Thymus (tissue), 11 donors: Measurements from ENCODE around the gene NSFL1C. TPM values are rescaled to one million over a fixed set of nuclear protein-coding genes. Genes with fewer than 3 reads are reported as not detected.
A peak's percentile ranks its signal among the peaks of the same experiment; 100 is the strongest.

Experiments
- DNase-seq, 9 donors: peaks; one replicate each; pipeline ENCODE4 v3.0.0-alpha.2; 2013; ENCODE audit warnings: low spot score in 9 of 9, low read depth in 6 of 9, missing footprints in 1 of 9
- H3K27ac ChIP-seq, 2 donors: one replicate each; pipeline ENCODE4 v1.5.1; 2013; ENCODE audit warnings: control low read depth in 1 of 2, low read depth in 1 of 2, low read length in 1 of 2, mild to moderate bottlenecking in 1 of 2, moderate library complexity in 1 of 2
- H3K27me3 ChIP-seq, 2 donors: one replicate each; pipeline ENCODE4 v1.5.1; 2013; ENCODE audit warnings: low read length in 1 of 2; ENCODE audit not compliant: control insufficient read depth in 2 of 2, insufficient read depth in 1 of 2
- H3K36me3 ChIP-seq, 2 donors: one replicate each; pipeline ENCODE4 v1.5.1; 2013; ENCODE audit warnings: low read length in 1 of 2, mild to moderate bottlenecking in 1 of 2, moderate library complexity in 1 of 2; ENCODE audit not compliant: control insufficient read depth in 2 of 2, insufficient read depth in 2 of 2
- H3K4me1 ChIP-seq, 2 donors: one replicate each; pipeline ENCODE4 v1.5.1; 2013; ENCODE audit warnings: low read length in 2 of 2; ENCODE audit not compliant: control insufficient read depth in 2 of 2, insufficient read depth in 2 of 2
- H3K4me3 ChIP-seq, 2 donors: one replicate each; pipeline ENCODE4 v1.5.1; 2013; ENCODE audit warnings: low read length in 2 of 2, control low read depth in 1 of 2, mild to moderate bottlenecking in 1 of 2
- H3K9me3 ChIP-seq, 2 donors: one replicate each; pipeline ENCODE4 v1.5.1; 2013; ENCODE audit warnings: low read length in 1 of 2, mild to moderate bottlenecking in 1 of 2; ENCODE audit not compliant: control insufficient read depth in 2 of 2, insufficient read depth in 1 of 2
- WGBS: extraction: QIAGEN DNeasy Blood & Tissue Kit; methylation state at CpG from one replicate; pipeline ENCODE4 v1.1.7; 2013; 5-methylcytosine and 5-hydroxymethylcytosine counted together
- polyA plus RNA-seq: library from polyadenylated mRNA; stranded (reverse); fragments of 200-250 nt; gene quantifications from one replicate; pipeline ENCODE4 v1.2.3, GENCODE V29; 2013
- total RNA-seq: library from RNA; stranded (reverse); fragments of 120-200 nt; gene quantifications from one replicate; pipeline ENCODE4 v1.2.4, GENCODE V29; 2013
- donor health status: healthy.

Gene NSFL1C
- total and polyA plus RNA-seq, 2 donors, result 36.1 to 48.0 TPM

DNA sequence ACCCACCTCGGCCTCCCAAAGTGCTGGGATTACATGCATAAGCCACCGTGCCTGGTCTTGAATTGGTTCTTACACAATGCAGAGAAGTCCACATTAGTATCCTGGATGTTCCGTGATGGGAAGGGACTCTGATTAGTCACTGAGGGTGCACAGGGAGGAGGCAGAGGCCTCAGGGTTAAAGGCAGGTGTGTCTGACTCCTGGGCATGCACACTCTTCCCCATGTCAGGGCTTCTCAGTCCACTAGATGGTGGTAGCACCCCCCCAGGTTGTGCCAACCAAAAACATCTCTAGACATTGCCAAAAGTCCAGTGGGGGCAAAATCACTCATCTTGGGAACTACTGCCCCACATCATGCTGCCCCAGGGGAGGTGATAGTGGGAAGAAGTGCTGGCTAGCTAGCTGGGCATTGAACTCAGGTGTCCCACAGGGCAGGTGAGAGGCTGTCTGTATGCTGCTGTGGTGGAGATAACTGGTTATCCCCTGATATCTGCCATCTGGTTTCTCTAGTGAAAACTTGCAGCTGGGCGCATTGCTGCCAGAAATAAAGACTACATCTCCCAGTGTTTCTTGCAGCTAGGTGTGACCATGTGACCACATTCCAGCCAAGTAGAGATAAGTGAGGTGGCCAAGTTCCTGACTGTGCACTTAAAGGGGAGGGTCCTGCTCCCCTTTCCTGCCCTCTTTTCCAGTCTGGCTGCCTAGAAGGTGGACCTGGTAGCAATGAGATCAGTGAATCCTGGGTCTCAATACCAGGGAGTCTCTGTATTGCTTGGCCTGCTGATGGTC is 8.4 kb upstream of the NSFL1C start:
- Histone ChIP-seq H3K4me3 (no peak overlapping the region), H3K27me3 (no peaks in the 10 kb centered on the region), H3K36me3 (no peaks in the 10 kb centered on the region), H3K4me1 (no peaks in the 10 kb centered on the region), H3K27ac (no peak overlapping the region), H3K9me3 (no peaks in the 10 kb centered on the region)
- 96% methylated on average over 4 of the region's 4 CpGs for WGBS
- no peak for DNase-seq

DNA sequence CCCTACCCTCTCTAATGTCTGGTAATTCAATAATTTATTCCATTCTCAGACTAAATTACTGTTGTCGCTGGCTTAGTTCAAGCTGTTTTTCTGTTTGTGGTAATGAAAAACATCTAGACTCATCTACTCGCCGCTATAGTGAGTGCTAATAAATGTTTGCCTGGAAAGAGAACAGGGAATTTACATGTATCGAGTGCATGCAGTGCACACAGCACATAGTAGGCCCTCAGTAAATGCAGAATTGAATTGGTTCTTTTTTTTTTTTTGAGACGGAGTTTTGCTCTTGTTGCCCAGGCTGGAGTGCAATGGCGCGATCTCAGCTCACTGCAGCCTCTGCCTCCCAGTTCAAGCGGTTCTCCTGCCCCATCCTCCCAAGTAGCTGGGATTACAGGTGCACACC is 7.7 kb upstream of the NSFL1C start:
- WGBS, result 99% methylated on average over 8 of the region's 8 CpGs
- no peak overlapping the region for H3K4me3 ChIP-seq
- H3K9me3 ChIP-seq, result no peaks in the 10 kb centered on the region
- H3K27ac ChIP-seq, result no peak overlapping the region
- DNase-seq, result no peak
- H3K4me1 ChIP-seq, result no peaks in the 10 kb centered on the region
- no peaks in the 10 kb centered on the region for H3K27me3 ChIP-seq
- H3K36me3 ChIP-seq, result no peaks in the 10 kb centered on the region

DNA sequence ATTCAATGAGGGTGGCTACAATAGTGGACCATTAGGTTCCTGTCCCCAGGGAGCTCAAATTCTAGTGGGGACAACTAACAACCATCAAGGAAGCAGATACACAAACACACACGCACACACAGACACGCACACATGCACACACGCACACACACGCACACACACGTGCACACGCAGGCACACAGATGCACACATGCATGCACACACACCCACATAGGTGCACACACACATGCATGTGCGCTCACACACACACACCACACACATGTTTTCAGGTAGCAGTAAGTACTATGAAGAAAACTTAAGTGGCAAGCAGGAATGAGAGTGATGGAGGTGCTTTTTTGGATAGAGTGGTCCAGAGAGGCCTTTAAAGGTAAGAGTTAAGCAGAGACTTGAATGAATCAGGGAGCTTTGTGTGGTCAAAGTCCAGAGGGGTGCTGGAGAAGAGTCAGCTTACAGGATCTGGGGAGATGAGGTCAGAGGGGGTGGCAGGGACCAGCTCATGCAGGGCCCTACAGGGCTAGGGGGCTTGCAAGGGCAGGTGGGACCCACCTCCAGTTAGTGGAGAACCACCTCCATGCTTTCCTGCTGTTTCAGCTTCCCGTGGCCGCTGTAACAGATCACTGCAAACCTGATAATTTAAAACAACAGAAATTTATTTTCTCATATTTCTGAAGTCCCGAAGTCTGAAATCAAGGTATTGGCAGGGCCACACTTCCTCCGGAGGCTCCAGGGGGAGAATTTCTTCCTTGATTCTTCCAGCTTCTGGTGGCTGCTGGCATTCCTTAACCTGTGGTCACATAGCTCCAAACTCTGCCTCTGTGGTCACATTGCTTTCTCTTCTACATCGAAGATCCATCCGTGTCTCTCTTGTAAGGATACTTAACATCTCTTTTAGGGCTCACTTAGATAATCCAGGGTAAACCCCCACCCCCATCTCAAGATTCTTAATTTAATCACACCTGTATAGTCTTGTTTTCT is 6.9 kb upstream of the NSFL1C start:
- no peak for DNase-seq

DNA sequence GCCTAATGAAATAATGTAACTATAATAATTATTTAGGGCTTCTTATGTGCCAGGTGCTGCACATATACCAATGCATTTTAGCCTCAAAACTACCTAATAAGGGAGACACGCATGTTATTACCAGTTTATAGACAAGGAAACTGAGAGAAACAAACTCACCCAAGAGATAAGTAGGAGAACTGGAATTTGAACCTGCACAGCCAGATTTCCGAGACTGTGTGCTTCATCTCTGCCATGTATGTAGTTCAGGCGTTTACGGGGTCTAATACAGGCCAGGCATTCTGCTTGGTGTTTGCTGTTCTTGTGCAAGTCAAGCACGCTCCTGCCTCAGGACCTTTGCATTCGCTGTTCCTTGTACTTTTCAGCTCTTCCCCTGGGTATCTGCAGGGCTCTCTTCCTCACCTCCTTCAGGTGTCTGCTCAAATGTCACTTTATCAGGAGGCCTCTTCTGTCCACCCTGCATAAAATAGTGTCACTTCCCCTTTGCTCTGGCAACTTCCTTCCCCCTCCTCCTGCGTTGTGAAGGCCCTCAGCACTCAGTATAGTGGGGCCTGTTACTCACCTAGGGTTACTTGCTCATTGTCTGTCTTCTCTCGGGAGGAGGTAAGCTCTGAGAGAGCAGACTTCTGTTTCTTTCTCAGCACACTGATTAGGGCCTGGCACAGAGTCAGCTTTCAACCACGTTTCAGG is 6.1 kb upstream of the NSFL1C start:
- peaks cover under 1 to 2% of the 10 kb centered on the region in 2 donors for H3K4me1 ChIP-seq
- peaks cover 0 to 13% of the 10 kb centered on the region in 2 donors for H3K27me3 ChIP-seq
- no peak overlapping the region for H3K27ac ChIP-seq
- no peak overlapping the region for H3K4me3 ChIP-seq
- no peaks in the 10 kb centered on the region for H3K9me3 ChIP-seq
- 78% methylated on average over 9 of the region's 9 CpGs for WGBS
- no peaks in the 10 kb centered on the region for H3K36me3 ChIP-seq
- DNase-seq, result no peak

More for the DNA sequence above, 6.9 kb upstream of the NSFL1C start:
- no peaks in the 10 kb centered on the region for H3K9me3 ChIP-seq
- peaks cover 0 to 5% of the 10 kb centered on the region in 2 donors for H3K27me3 ChIP-seq
- H3K36me3 ChIP-seq, result no peaks in the 10 kb centered on the region
- no peak overlapping the region for H3K4me3 ChIP-seq
- 97% methylated on average over 13 of the region's 13 CpGs for WGBS
- no peaks in the 10 kb centered on the region for H3K4me1 ChIP-seq
- H3K27ac ChIP-seq, result no peak overlapping the region

DNA sequence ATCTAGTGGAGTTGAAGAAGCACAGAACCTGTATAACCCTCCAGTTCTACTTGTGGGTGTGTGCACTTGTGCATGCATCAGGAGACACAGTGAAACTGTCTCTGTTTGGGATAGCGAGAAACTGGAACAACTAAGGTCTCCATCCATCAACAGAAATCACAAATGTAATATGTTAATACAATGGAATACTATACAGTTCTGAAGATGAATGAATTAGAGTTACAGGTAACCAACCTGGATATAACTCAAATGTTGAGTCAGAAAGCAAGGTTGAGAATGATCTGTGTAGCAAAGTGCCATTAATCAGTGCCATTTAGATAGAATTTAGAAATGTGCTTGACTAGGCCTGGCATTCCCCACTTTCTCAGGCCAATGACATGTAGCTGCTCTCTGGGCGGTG is 4.6 kb upstream of the NSFL1C start:
- no peak for DNase-seq
- H3K4me3 ChIP-seq, result no peak overlapping the region
- H3K9me3 ChIP-seq, result no peaks in the 10 kb centered on the region
- no peak overlapping the region for H3K27ac ChIP-seq
- WGBS, result 98% methylated on average over 2 of the region's 2 CpGs
- H3K36me3 ChIP-seq, result no peaks in the 10 kb centered on the region
- H3K4me1 ChIP-seq, result peaks cover 8 to 10% of the 10 kb centered on the region in 2 donors
- peaks cover 0 to 19% of the 10 kb centered on the region in 2 donors for H3K27me3 ChIP-seq

DNA sequence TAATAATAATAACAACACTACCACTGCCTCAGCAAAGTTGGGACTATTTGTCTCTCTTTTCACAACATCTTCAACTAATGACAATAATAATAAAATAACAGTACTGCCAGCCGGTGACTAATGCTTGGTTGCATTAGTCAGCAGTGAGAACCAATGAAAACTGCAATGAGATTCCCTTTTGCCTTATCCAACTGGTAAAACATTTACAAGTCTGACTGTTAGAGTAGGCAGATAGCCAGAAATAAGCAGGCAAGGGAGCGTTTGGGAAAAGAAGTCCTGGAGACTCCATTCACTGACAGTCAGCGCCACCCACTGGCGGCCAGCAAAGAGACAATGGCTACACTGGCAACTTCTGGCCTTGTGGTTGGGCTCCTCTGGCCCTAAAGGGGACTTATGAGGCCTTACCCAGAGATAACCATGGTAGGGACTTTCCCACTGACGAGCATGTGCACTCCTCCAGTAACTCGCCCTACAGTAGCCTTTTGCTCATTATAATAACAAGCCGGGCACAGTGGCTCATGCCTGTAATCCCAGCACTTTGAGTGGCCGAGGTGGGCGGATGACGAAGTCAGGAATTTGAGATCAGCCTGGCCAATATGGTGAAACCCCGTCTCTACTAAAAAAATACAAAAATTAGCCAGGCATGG is 3.4 kb upstream of the NSFL1C start:
- no peaks in the 10 kb centered on the region for H3K9me3 ChIP-seq
- peak in 1 of 9 donors; percentile 10 for DNase-seq
- no peak overlapping the region for H3K4me3 ChIP-seq
- peaks cover 17 to 20% of the 10 kb centered on the region in 2 donors for H3K4me1 ChIP-seq
- H3K27ac ChIP-seq, result no peak overlapping the region
- 90% methylated on average over 11 of the region's 11 CpGs for WGBS
- no peaks in the 10 kb centered on the region for H3K36me3 ChIP-seq
- peaks cover 0 to 19% of the 10 kb centered on the region in 2 donors for H3K27me3 ChIP-seq

DNA sequence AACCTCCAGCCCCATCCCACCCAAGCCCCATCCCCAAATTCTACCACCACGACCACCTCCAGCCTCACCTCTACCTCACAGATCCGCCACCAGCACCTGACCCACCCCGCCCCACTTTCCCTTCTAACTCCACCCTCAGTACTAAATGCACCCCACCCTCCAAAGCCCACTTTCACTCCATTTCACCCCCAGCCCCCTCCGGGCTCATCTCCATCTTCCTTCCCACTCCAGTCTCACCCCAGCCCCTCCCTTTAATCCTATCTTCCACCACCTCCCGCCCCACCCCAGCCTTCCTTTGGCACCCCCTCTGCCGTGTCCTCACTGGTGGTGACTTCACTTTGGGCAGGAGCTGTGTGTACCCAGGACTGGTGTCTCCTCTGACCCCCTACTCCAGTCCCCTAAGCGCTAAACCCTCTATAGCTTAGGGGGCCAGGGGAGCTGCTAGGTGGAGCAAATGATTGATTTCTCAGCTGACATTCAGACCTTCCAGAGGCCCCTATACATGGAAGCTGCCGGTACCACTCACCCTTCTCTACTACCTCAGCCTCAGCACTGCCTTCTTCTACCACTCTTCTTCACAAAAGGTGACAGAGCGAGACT is 2.8 kb upstream of the NSFL1C start:
- 96% methylated on average over 9 of the region's 9 CpGs for WGBS
- H3K4me3 ChIP-seq, result no peak overlapping the region
- peaks cover 17 to 21% of the 10 kb centered on the region in 2 donors for H3K4me1 ChIP-seq
- H3K36me3 ChIP-seq, result no peaks in the 10 kb centered on the region
- no peak for DNase-seq
- H3K27ac ChIP-seq, result no peak overlapping the region
- H3K27me3 ChIP-seq, result peaks cover 0 to 19% of the 10 kb centered on the region in 2 donors
- no peaks in the 10 kb centered on the region for H3K9me3 ChIP-seq

DNA sequence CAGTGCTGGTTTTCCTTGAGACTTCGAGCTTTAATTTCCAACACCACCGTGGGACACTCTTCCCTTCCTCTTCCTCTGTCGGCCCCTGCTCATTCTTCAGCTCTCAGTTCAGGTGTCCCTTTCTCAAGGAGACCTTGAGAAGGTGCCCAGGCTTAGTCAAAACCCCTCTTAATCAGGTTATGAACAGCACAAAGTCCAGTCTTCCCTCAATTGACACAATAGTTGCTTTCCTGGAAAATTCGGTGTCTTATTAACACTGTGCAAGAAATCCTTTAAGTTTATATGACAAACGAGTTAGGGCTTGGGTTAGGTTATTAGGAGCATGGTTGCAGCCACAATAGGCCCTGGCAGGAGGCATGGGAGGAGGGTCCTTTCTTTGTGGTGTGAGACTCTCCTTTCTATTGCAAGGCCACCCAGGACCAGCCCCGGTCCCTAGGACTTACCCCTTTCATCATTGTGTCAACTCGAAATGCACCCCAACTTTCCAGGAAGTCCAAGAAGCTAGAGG is 1.5 kb upstream of the NSFL1C start:
- Histone ChIP-seq H3K27me3 (peaks cover 0 to 19% of the 10 kb centered on the region in 2 donors), H3K4me3 (no peak overlapping the region), H3K36me3 (peaks cover 5 to 8% of the 10 kb centered on the region in 2 donors), H3K4me1 (peaks cover 21 to 25% of the 10 kb centered on the region in 2 donors), H3K9me3 (no peaks in the 10 kb centered on the region), H3K27ac (no peak overlapping the region)
- no peak for DNase-seq
- WGBS, result 63% methylated on average over 7 of the region's 7 CpGs
